GM18909 (cell line): ENCODE measurements around the gene FZR1.

Experiments used
- ATAC-seq: cut with Tn5 transposase; IDR thresholded peaks from one replicate; pipeline ENCODE4 v1.9.1; 2021; ENCODE audit warnings: mild to moderate bottlenecking; ENCODE audit not compliant: unreplicated experiment, poor library complexity

The FZR1 gene

DNA sequence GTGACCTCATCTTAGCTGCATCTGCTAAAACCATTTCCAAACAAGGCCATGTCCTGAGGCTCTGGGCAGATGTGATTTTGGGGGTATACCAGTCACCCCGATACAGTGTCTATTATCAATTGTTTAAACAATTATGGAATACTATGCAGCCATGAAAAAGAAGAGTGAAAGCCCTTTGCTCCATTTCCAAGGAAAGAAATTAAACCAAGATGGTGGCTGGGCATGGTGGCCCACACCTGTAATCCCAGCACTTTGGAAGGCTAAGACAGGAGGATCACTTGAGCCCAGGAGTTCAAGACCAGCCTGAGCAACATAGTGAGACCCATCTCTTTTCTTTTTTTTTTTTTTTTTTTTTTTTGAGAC lies 33.6 kb downstream of the FZR1 start:
- no peak for ATAC-seq

DNA sequence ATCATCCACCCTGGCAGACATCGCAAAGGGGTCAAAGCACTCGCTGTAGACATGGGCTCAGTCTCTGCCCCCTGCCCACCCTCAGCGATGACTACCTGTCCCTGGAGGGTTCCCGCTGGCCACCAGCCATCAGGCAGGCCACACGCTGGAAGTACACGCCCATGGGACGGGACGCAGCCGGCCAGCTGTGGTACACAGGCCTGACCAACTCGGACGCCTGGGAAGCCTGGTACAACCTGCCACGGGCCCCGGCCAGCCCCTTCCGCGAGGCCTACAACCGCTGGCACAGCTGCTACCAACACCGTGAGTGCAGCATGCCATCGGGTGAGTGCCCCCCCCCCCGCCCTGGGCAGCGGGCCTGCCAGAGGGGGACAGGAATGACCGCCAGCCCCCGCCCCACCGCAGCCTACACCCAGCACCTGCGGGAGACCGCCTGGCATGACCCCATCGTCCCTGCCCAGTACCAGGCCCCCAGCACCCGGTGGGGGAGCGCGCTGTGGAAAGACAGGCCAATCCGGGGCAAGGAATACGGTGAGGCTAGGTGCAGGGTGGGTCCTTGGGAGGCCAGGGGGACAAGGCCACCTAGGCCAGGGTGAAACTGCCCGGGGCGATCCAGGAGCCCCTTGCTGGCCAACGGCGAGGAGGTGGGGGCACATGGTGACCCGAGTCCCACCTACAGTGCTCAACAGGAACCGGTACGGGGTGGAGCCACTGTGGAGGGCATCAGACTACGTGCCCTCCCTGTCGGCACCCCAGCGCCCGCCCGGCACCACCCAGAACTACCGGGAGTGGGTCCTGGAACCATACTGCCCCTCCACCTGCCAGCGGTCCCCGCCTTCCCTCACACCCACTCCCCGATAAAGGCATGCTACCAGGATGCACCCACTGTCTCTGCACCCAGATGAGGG lies 37.3 kb downstream of the FZR1 start:
- ATAC-seq, result no peak

DNA sequence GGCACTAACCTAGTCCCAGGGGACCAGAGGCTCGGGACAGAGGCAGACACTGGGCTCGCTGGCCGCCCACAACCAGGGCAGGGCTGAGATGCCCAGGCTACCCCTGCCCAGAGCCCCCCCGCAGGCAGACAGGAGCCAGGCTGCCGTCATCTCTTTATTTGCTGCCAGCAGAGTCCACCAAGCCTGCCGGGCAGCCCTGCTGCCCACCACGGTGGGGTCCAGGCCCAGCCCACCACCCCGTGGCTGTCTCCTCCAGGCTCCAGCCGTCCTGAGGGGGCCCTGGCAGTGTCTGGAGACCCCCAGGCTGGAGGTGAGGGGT lies 37.9 kb downstream of the FZR1 start:
- ATAC-seq, result no peak

DNA sequence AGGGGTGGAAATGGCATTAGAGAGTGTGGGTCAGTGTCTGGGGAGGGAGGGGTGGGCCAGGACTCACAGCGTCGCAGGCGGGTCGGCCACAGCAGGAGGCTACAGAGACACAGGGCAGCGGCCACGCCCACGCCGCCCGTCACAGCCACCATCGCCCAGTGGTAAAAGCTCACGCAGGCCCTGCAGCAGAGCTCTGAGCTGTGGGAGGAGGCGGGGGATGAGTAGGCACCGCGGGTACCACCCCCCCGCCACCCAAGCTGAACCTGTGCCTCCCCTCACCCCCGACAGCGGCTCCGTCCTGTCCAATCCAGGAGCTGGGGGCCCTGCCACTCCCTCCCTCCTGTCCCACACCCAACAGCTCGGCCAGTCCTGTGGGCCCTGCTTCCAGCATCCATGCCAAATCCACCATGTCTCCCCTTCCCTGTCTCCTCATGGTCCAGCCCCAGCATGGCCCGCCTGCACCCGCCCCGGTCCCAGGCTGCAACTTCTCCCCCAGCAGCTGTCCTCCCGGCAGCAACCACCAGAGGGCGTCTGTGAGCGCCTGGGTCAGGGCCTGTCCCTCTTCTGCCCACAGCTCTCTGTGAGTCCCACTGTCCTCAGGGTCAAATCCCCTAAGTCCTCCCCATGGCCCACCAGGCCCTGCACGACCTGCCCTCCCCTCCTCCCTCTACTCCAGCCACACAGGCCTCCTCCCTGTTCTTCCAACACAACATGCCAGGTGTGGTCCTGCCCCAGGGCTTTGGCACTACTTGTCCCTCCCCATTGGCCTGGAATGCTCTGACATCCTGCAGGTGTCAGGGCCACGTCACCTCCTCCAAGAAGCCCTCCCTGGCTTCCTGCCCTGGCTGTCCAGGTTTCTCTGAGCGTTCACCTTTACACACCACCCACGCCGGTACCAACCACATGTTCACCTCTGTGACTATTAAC lies 38.9 kb downstream of the FZR1 start:
- no peak for ATAC-seq

DNA sequence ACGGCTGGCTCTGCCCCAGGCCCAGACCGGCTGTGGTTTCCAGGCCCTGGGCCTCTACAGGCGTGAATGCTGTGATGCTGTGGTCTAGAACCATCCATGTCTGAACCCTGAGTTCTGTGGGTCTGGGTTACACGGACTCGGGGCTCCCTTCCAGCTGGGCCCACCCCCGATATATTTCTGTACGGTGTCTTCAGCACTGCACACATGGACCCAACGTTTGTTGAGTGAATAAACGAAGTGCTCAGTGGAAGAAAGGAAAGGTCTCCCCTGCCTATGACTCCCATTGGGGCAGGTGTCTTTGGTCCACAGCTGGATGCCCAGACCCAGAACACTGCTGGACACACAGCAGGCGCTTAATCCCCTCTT lies 39.5 kb downstream of the FZR1 start:
- no peak for ATAC-seq

DNA sequence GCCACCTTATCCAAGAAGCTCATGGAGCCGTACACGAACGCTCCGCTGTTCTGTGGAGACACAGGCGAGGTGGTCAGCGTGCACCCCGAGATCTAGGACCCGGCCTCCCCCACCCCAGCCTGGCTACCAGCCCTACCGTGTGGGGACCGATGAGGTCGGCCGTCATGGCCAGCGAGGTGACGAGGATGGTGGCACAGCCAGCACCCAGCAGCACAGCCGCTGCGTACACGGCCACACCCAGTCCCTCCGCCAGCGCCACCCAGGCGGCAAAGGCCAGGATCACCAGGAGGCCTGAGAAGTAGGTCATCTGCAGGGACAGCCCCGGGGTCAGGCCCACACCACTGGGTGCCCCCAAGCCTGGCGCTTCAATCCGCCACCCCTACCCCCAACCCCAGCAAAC lies 40.0 kb downstream of the FZR1 start:
- no peak for ATAC-seq

DNA sequence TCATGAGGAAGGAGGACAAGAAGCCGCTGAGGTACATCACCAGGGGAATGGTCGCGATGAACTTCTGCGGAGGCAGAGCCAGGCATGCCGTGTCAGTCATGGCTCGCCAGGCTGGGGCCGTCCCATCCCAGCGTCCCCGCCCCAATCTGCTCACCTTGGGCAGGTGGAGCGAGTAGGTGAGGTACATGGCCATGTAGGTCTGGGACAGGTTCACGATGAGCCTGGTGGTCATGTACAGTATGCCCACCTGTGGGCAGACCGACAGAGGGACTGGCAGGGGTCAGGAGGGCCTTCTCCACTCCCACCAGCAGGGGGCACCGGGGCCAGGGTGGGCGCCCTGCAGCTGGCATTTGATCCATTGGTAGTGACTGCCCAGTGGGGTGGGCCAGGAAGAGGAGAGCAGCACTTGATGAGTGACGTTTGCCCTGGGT lies 41.2 kb downstream of the FZR1 start:
- ATAC-seq, result no peak

DNA sequence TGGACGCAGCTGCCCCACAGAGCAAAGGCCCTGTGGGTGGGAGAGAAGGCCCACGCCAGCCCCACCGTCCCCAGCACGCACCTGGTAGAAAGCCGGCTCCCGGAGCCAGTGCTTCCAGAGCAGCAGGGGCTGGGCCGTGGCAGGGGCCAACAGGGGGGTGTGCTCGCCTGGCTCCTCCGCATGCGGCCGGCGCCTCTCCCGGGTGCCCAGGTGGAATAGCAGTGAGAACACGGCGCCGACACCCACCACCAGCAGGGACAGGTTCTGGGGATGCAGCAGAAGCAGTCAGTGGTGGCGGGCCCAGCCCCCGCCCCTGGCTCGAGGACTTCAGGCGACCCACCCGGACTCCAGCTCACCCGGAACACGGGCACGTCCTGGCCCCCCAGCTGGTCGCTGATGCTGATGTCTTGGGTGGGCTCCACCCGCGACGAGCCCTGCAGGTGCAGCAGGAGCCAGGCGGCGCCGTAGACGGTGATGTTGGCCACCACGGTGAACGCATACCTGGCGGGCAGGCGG lies 41.7 kb downstream of the FZR1 start:
- no peak for ATAC-seq

DNA sequence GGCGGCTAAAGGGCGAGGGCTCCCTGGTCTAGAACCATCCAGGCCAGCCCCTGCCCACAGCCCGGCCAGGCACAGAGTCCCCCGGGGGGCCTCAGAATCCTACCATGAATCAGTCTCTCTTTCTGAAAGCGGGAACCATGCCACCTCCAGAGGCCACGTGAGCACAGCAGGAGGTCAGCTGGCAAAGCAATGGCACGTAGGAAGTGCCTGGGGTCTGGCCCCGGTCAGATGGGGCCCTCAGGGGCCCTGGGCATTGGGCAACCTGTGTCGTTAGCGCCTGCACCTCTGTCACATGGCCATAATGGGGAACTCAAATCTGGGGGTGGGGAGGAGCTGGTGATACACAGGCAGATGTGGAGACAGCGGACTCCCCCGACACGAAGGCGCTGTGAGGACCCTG lies 42.5 kb downstream of the FZR1 start:
- ATAC-seq, result no peak

DNA sequence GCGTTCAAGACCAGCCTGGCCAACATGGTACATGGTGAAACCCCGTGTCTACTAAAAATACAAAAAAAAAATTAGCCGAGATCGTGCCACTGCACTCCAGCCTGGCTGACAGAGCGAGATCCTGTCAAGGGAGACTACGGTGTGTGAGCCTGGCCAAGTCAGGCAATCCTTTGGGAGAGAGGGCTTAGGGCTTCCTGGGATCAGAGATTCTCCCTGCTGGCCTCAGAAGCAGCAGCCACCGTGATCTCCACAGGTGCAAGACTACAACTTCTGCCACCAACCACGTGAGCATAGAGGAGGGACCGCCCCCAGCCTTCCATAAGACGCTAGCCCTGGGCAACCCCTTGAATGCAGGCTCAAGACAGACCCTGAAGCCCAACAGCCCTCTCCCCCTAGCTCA lies 43.7 kb downstream of the FZR1 start:
- no peak for ATAC-seq

DNA sequence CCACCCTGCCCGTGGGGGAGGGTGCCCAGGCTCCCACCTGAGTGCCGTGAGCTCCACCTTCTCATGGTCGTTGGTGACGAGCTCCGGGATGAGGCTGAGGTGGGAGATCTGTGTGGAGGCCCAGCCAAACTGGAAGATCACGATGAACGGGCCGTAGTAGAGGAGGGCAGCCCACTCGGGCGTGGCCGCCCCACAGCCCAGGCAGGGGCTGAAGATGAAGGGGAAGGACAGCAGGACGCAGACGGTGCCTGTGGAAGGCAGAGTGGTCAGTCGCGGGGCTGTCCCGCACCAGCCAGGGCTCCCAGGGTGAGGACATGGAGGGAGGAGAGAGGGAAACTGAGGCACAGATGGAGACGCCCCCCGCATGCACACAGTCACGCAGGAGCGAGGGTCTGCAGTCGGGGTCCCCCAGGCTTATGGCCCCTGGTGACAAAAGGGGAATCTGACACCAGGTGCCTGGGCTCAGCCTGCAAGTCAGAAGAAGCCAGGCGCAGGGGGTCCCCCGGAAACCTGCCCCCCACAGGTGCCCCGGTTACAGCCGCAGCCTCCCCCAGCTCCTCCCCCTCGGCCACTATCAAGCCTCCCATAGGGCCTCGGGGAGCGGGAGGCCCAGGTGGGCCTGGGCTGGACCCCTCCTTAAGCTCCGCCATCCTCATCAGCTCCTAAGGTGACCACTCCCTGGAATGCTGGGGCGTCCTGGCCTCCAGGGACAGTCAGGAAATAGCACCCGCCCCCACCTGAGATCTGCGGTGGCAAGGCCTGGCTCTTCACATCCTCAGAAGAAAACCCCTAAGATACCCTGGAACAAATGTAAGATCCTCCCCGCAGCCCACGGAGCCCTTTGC lies 45.1 kb downstream of the FZR1 start:
- no peak for ATAC-seq

DNA sequence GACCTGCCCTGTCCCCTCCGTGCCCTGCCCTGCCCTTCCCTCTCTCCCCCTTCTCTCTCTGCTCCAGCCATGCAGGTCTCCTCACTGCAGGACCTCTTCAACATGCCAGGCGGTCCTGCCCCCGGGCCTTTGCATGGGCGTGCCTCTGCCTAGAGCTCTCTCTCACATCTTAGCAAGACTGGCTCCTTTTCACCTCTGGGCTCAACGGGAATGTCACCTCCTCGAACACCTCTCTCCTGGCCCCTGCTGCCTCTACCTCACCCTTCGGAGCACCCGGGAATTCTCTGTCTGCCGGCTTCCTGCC lies 45.6 kb downstream of the FZR1 start:
- no peak for ATAC-seq

DNA sequence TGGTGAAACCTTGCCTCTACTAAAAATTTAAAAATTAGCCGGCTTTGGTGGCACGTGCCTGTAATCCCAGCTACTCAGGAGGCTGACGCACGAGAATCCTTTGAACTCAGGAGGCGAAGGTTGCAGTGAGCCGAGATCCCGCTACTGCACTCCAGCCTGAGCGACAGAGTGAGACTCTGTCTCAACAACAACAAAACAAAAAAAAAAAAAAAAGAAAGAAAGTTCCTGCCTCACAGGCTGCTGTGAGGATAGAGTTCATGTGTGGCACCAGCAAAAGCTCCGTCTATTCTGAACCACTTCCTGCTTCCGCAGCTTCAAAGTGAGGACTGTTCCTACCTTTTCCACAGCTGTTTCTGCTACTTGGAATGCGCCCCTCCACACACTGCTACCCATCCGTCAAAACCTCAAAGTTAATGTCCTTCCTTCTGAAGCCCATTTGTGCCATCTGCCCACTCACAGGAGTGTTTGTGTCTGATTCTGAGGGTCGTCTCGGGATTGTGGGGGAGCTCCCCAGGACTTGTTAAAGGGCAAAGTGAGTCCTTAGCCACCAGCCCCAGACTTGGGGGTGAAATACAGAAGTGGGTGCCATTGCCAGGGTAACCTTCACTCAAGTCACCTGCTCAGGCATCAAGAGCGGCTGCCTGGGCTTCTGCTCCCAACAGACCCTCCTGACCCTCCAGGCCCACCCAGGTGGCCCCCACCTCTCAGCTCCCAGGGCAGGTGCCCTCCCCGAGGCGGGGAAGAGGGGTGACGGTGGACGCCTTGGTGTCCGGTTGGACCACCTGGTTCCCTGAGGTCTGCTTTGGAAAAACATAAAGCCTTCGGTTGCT lies 48.4 kb downstream of the FZR1 start:
- no peak for ATAC-seq

DNA sequence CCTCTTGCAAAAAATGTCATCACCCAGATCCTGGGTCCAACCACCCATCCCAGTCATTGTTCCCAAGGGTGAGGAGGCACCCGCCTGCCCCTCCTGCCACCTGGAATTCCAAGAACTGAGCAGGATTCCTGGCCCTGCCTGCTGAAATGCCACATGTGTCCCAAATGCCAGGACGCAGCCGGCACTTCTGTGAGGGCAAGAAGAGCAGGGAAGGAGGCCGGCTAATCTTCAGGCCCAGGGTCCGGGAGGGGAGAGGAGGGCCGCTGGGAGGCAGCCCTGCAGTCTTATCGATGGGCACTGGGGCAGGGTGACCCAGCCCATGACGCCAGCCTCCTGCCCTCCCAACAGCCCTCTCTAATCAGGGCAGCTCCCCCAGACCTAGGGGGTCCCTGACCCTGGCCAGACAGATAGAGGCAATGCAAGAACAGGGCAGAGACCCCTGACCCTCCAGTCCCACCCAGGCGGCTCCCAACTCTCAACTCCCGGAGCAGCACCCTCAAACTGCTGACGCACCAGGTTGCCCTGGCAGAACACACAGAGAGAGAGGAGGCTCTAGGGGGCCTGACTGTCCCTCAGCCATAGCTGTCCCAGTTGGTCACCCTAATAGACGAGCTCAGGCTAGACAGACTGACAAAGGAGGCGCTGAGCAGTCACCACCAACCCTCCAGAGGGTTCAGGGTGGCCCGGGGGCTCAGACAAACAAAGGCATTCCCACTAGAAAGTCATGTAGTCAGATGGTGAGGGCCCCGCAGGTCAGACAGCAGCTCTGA lies 49.7 kb downstream of the FZR1 start:
- no peak for ATAC-seq

DNA sequence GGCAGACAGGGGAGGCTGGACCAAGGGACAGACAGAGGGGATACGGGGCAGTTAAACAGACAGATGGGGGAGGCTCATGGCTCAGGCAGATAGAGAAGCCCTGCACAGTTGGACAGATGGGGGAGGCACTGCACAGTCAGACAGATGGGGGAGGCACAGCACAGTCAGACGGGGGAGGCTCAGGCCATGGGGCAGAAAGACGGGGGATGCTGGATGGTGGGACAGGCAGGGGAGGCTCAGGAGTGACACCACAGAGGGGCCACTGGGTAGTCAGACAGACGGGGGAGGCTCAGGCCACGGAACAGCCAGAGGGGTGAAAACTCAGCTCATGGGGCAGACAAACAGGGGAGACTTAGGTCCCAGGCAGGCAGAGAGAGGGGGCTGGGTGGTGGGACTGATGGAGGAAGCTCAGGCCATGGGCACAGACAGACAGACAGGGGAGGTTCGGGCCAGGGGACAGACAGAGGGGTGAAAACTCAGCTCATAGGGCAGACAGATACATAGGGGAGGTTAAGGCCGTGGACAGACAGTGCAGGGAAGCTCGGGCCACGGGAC lies 50.4 kb downstream of the FZR1 start:
- ATAC-seq, result no peak

DNA sequence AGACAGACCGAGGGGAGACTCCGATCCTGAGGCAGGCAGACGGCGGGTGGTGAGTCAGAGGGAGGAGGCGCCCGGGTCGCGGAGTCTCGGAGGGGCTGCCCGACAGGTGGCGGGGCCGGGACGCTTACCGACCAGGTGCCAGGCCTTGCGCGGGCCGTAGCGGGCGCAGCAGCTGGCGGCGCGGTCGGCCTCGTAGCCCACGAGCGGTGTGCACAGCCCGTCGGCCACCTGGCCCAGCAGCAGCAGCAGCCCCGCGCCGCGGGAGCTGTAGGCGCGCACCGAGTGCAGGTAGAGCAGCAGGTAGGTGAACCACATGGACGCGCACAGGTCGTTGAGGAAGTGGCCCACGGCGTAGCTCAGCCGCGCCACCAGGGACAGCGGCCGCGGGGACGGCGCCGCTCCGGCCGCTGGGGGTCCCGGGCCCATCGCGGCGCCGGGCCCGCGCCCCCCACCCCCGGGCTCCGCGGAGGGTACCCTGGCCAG lies 50.9 kb downstream of the FZR1 start:
- ATAC-seq, result peak; percentile 30

DNA sequence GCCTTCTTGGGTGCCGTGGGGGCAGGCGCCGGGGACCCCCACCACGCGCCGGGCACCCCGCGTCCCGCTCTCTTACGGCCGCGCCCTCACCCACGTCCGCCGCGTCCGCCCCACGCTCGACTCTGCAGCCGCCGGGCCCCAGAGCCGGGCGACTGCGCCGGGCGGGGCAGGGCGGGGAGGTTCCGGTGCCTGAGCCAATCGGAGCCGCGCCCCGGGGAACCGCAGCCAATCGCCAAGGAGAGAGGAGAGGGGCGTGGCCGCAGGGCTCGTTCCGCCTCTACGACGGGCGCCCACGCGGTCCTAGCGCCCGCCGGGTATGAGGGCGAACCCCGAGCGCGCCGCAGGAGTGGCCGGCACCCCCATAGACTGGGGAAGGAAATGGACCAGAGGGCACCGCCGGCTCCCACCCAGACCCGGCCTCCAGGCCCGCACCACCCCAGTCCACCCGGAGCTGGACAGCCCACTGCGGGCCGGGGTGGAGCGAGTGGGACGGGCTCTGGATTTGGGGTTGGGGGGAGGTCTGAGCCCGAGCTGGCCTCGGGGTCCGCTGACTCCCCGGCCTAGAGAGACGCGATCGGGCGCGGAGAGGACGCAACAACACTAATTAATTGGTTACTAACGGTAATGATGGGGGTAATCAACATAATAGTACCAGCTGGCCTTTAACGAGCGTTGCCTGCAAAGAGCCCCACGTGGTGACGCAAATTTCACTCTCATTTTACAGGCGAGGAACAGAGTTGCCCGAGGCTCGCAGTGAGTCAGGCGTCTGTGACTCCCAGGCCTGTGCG lies 51.5 kb downstream of the FZR1 start, which contains the start of gene MFSD12:
TSS of gene MFSD12 (minus strand) at position 126 of the 788 bp plus-strand sequence. CDS start 183 bp downstream, outside the sequence.
- ATAC-seq, result peak; percentile 86
